Astrocyte (in vitro differentiated cells and primary cell): ENCODE results near the gene FARS2. TPM values are rescaled to one million over a fixed set of nuclear protein-coding genes. Genes with fewer than 3 reads are reported as not detected.

Experiments
- DNase-seq: peaks from one replicate; pipeline ENCODE4 v3.0.0-alpha.2; 2010; ENCODE audit warnings: low read depth
- FAIRE-seq: peaks from 2 replicates; lab custom pipeline; 2011; peaks lifted over from hg19 to GRCh38; lab: Jason Lieb, UNC
- H2AFZ ChIP-seq: 2 replicates; pipeline ENCODE4 v1.6.0; 2012; ENCODE audit warnings: low read depth, low read length, inconsistent platforms
- H3K27ac ChIP-seq: 2 replicates; pipeline ENCODE4 v1.5.1; 2011; ENCODE audit warnings: low read depth, low read length, inconsistent platforms
- H3K27me3 ChIP-seq: 2 replicates; pipeline ENCODE4 v1.6.0; 2011; ENCODE audit warnings: low read length, inconsistent platforms; ENCODE audit not compliant: insufficient read depth
- H3K36me3 ChIP-seq: 2 replicates; pipeline ENCODE4 v1.5.1; 2011; ENCODE audit warnings: low read length, inconsistent platforms; ENCODE audit not compliant: insufficient read depth
- H3K4me1 ChIP-seq: 2 replicates; pipeline ENCODE4 v1.5.1; 2011; ENCODE audit warnings: low read length, inconsistent platforms; ENCODE audit not compliant: insufficient read depth
- H3K4me2 ChIP-seq: 2 replicates; pipeline ENCODE4 v1.6.0; 2012; ENCODE audit warnings: low read length, inconsistent platforms
- H3K4me3 ChIP-seq: 2 replicates; pipeline ENCODE4 v1.5.1; 2011; ENCODE audit warnings: low read depth, mild to moderate bottlenecking, low read length, inconsistent platforms; ENCODE audit not compliant: insufficient read depth
- H3K79me2 ChIP-seq: 2 replicates; pipeline ENCODE4 v1.6.0; 2012; ENCODE audit warnings: mild to moderate bottlenecking, low read length, inconsistent platforms; ENCODE audit not compliant: insufficient read depth
- H3K9ac ChIP-seq: 2 replicates; pipeline ENCODE4 v1.6.0; 2012; ENCODE audit warnings: mild to moderate bottlenecking, low read length, inconsistent platforms
- H3K9me3 ChIP-seq: 2 replicates; pipeline ENCODE4 v1.5.1; 2012; ENCODE audit warnings: low read depth, mild to moderate bottlenecking, low read length, inconsistent platforms; ENCODE audit not compliant: insufficient read depth
- H4K20me1 ChIP-seq: 2 replicates; pipeline ENCODE4 v1.6.0; 2012; ENCODE audit warnings: low read length, inconsistent platforms; ENCODE audit not compliant: insufficient read depth
- H3K27ac Mint-ChIP-seq: one replicate; pipeline ENCODE4 v1.8.0; 2021; ENCODE audit warnings: mild to moderate bottlenecking, mixed read lengths; ENCODE audit not compliant: unreplicated experiment
- H3K27me3 Mint-ChIP-seq: one replicate; pipeline ENCODE4 v1.8.0; 2021; ENCODE audit warnings: low read depth, mixed read lengths; ENCODE audit not compliant: unreplicated experiment
- H3K36me3 Mint-ChIP-seq: one replicate; pipeline ENCODE4 v1.8.0; 2021; ENCODE audit warnings: low read depth, mixed read lengths; ENCODE audit not compliant: unreplicated experiment
- H3K4me1 Mint-ChIP-seq: one replicate; pipeline ENCODE4 v1.8.0; 2021; ENCODE audit warnings: low read depth, mixed read lengths; ENCODE audit not compliant: unreplicated experiment
- H3K4me3 Mint-ChIP-seq: one replicate; pipeline ENCODE4 v1.8.0; 2021; ENCODE audit warnings: mild to moderate bottlenecking, moderate library complexity, mixed read lengths; ENCODE audit not compliant: unreplicated experiment
- H3K9me3 Mint-ChIP-seq: one replicate; pipeline ENCODE4 v1.8.0; 2021; ENCODE audit warnings: mild to moderate bottlenecking, mixed read lengths; ENCODE audit not compliant: unreplicated experiment
- CTCF ChIP-seq: IDR thresholded peaks from 2 replicates; pipeline ENCODE4 v1.5.1; 2011; ENCODE audit warnings: low read depth, mild to moderate bottlenecking, inconsistent platforms, low read length, moderate library complexity; ENCODE audit not compliant: insufficient read depth
- EZH2 ChIP-seq: IDR thresholded peaks from 2 replicates; pipeline ENCODE4 v1.6.1; 2012; ENCODE audit warnings: mild to moderate bottlenecking, low read length, inconsistent platforms; ENCODE audit not compliant: insufficient read depth
- total RNA-seq: library from RNA; stranded (reverse); gene quantifications from 2 replicates; pipeline ENCODE4 v1.2.1, GENCODE V29; 2021

The FARS2 gene
- total RNA-seq, 1 donor from 2014 or later: 13.3 TPM

GRCh38 chr6:5516036-5516435 lies 254.7 kb downstream of the FARS2 start:
- no peak for TF ChIP-seq EZH2
- TF ChIP-seq CTCF: no peak
- H3K9me3 ChIP-seq: no peaks in the 10 kb centered on the region
- Mint-ChIP-seq H3K36me3 (no peaks in the 10 kb centered on the region), H3K4me3 (no peak overlapping the region), H3K9me3 (no peaks in the 10 kb centered on the region), H3K27me3 (no peaks in the 10 kb centered on the region), H3K27ac (no peak overlapping the region), H3K4me1 (peaks cover 15% of the 10 kb centered on the region)
- no peak for FAIRE-seq
- H3K36me3 ChIP-seq: no peaks in the 10 kb centered on the region
- H2AFZ ChIP-seq: no peak overlapping the region
- DNase-seq: no peak
- no peaks in the 10 kb centered on the region for H3K27me3 ChIP-seq
- no peaks in the 10 kb centered on the region for H4K20me1 ChIP-seq
- no peak overlapping the region for H3K4me3 ChIP-seq
- H3K4me2 ChIP-seq: no peak overlapping the region
- no peak overlapping the region for H3K27ac ChIP-seq
- no peak overlapping the region for H3K9ac ChIP-seq
- H3K79me2 ChIP-seq: no peaks in the 10 kb centered on the region
- no peaks in the 10 kb centered on the region for H3K4me1 ChIP-seq

- no peaks in the 10 kb centered on the region for H3K79me2 ChIP-seq
- Mint-ChIP-seq H3K36me3 (no peaks in the 10 kb centered on the region), H3K27me3 (no peaks in the 10 kb centered on the region), H3K9me3 (no peaks in the 10 kb centered on the region), H3K4me1 (peaks cover 6% of the 10 kb centered on the region), H3K27ac (no peak overlapping the region), H3K4me3 (no peak overlapping the region)
- H2AFZ ChIP-seq: no peak overlapping the region
- TF ChIP-seq EZH2 (no peak), CTCF (no peak)
- H3K27me3 ChIP-seq: no peaks in the 10 kb centered on the region
- H3K4me3 ChIP-seq: no peak overlapping the region
- H3K9me3 ChIP-seq: no peaks in the 10 kb centered on the region
- H4K20me1 ChIP-seq: no peaks in the 10 kb centered on the region
- no peak for FAIRE-seq
- H3K27ac ChIP-seq: no peak overlapping the region
- H3K4me1 ChIP-seq: no peaks in the 10 kb centered on the region
- no peaks in the 10 kb centered on the region for H3K36me3 ChIP-seq
- no peak for DNase-seq
- H3K4me2 ChIP-seq: no peak overlapping the region
- H3K9ac ChIP-seq: no peak overlapping the region
Observed at GRCh38 chr6:5517796-5518195, 256.5 kb downstream of the FARS2 start.

- H3K4me2 ChIP-seq: no peak overlapping the region
- H4K20me1 ChIP-seq: no peaks in the 10 kb centered on the region
- peaks cover 3% of the 10 kb centered on the region for H3K9me3 Mint-ChIP-seq
- H3K4me3 ChIP-seq: no peak overlapping the region
- no peak overlapping the region for H2AFZ ChIP-seq
- H3K36me3 Mint-ChIP-seq: no peaks in the 10 kb centered on the region
- H3K27ac ChIP-seq: no peak overlapping the region
- DNase-seq: no peak
- no peak overlapping the region for H3K9ac ChIP-seq
- no peaks in the 10 kb centered on the region for H3K4me1 ChIP-seq
- no peak for FAIRE-seq
- peaks cover 4% of the 10 kb centered on the region for H3K4me1 Mint-ChIP-seq
- no peak overlapping the region for H3K27ac Mint-ChIP-seq
- no peaks in the 10 kb centered on the region for H3K27me3 Mint-ChIP-seq
- H3K36me3 ChIP-seq: no peaks in the 10 kb centered on the region
- TF ChIP-seq CTCF: no peak
- TF ChIP-seq EZH2: no peak
- no peaks in the 10 kb centered on the region for H3K27me3 ChIP-seq
- H3K4me3 Mint-ChIP-seq: no peak overlapping the region
- H3K9me3 ChIP-seq: no peaks in the 10 kb centered on the region
- H3K79me2 ChIP-seq: no peaks in the 10 kb centered on the region
Observed at GRCh38 chr6:5518936-5519491, 257.7 kb downstream of the FARS2 start.
